ENCODE results near the gene IL12RB1.

- TF ChIP-seq, protein P1, sequence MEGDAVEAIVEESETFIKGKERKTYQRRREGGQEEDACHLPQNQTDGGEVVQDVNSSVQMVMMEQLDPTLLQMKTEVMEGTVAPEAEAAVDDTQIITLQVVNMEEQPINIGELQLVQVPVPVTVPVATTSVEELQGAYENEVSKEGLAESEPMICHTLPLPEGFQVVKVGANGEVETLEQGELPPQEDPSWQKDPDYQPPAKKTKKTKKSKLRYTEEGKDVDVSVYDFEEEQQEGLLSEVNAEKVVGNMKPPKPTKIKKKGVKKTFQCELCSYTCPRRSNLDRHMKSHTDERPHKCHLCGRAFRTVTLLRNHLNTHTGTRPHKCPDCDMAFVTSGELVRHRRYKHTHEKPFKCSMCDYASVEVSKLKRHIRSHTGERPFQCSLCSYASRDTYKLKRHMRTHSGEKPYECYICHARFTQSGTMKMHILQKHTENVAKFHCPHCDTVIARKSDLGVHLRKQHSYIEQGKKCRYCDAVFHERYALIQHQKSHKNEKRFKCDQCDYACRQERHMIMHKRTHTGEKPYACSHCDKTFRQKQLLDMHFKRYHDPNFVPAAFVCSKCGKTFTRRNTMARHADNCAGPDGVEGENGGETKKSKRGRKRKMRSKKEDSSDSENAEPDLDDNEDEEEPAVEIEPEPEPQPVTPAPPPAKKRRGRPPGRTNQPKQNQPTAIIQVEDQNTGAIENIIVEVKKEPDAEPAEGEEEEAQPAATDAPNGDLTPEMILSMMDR (IDR thresholded peaks at IDR 0.05; ENCODE audit: poor library complexity) = no peak
- TF ChIP-seq EZH2phosphoT487 (IDR thresholded peaks at IDR 0.05; ENCODE audit: low read depth, severe bottlenecking, unreplicated experiment) = no peak
Observed at GRCh38 chr19:18041054-18041453, 45.7 kb downstream of the IL12RB1 start.

Data from hepatocyte (in vitro differentiated cells).